ENCODE measurements around the gene LRTM2.
"Not testable (repeated sequence)": the region's sequence is repeated elsewhere in the genome, so short reads cannot be mapped to it uniquely, and the experiment has no call there.

The LRTM2 gene

DNA sequence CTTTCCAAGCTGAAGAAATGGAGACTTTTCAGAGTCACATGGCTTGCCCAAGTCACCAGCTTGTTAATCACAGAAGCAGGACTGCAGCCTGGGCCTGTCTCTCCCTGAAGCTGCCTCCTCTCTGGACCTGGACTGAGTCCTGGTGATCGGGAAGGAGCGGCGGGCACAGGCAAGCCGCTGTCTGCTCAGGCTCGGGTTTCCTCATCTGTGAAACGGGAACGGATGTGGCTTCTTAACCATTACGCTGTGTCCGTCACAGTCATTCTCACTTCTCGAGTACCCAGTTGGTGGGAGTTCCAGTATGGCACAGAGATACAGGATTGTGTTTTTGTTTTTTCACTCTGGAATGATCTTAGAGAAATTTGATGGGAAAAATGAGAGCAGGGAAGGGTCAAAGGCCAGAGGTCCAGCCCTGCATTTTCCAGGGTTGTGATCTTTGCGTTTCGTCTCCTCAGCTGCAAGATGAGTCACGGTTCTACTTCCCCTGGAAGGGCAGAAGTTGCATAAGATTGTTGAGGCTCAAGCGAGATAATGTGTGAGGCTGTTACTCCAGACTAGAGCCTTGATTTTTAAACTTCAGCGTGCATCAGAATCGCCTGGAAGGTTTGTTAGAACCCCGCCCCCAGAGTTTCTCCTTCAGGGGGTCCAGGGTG is 7.6 kb upstream of the LRTM2 start:
- no peak for FAIRE-seq

DNA sequence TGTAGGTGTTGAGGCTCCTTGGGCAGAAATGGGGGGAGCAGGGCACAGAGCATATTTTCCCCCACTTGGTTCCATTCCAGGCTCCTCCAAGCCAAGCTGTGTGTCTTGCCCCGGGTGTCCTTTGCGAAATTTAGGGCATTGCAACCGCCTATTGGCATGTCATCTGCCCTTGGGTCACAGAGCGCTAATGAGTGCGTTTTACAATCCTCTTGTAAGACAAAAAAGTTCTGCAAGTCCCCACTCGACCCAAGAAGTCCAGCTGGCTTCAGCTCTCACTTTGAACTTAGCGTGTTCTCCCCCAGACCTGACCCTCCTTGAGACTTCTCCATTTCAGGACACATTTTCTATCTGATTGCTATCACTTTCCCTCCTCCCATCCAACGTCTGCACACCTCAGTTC is 6.1 kb upstream of the LRTM2 start:
- no peak for FAIRE-seq

DNA sequence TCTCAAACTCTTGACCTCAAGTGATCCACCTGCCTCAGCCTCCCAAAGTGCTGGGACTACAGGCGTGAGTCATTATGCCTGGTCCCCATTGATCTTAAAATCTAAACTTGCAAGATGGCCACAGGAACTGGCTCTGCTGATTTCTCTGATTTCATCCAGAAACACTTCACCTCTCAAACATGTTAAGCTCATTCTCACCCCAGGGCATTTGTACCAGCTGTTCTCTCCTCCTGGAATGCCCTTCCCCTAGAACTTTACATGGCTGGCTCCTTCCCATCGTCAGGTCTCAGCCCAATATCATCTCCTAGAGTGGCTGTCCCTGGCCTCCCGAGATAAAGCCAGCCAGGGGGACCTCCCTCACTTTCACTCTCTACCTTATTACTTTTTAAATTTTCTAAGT is 5.3 kb upstream of the LRTM2 start:
- no peak for FAIRE-seq

DNA sequence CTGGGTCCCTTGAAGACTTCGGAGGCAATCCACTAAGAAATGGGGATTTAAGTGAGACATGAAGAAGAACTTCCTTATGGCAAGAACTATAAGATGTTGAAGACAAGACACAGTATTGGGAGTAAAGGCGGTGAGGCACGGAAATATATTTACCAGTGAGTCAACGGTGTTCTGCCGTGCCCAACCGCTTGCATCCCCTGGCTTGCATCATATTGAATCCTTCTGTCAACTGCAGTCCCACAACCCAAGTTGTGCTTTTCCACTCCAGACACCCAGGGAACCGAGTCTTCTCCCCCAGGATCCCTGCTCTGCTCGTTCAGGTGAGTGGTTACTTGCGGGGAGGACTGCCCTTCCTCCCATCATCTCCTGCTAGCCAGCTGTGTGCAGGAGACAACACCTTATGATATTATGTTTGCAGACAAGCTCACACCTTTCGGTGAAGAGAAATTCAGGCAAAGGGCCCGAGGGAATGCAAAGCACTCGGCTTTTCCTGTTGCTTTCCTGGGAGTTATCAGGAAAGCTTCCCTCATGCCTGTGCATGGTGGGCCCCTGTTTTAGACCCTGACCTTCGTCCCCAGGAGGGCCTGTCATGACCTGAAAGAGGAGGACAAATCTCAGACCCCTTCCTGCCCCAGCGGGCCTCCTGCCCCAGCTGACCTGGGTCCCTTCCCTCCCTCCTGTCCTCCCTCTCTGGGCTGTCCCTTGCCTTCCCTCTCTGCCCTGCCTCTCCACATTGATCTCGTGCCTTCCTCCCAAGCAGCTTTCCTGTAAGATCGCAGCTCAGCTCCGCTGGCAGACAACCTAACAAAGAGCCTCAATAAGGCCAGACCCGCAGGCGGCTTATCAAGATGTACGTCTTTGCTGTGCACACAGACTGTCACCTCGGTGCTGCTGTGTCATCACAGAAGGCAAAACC is 4.3 kb upstream of the LRTM2 start:
- no peak for FAIRE-seq

DNA sequence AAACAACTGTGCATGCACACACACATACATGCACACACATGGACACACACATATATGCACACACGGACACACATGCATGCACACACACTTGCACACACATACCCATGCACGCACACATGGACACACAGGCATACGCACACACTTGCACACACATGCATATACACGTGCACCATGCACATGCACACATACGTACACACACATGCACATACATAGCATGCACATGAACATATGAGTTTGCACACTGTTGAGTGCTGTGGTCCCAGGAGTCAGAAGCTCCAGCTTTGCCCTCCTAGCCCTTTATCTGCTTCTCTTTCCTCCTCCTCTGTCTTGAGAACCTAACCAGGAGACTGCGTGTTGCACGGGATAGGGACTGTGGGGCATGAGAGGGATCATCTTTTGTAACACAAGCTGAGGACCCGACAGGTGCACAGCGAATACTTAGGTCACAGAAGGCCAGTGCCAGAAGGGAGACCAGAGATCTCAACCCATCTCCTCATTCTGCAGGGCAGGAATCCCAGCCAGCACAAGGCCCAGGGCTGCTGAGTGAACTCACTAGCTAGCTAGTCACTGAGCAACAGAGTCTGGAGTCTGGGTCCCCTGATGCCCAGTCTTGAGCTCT is 3.5 kb upstream of the LRTM2 start:
- FAIRE-seq: no peak

DNA sequence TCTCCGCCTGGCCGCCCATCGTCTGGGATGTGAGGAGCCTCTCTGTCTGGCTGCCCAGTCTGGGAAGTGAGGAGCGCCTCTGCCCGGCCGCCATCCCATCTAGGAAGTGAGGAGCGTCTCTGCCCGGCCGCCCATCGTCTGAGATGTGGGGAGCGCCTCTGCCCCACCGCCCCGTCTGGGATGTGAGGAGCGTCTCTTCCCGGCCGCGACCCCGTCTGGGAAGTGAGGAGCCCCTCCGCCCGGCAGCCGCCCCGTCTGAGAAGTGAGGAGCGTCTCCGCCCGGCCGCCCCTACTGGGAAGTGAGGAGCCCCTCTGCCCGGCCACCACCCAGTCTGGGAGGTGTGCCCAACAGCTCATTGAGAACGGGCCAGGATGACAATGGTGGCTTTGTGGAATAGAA is 2.4 kb upstream of the LRTM2 start:
- not testable (repeated sequence) for FAIRE-seq

DNA sequence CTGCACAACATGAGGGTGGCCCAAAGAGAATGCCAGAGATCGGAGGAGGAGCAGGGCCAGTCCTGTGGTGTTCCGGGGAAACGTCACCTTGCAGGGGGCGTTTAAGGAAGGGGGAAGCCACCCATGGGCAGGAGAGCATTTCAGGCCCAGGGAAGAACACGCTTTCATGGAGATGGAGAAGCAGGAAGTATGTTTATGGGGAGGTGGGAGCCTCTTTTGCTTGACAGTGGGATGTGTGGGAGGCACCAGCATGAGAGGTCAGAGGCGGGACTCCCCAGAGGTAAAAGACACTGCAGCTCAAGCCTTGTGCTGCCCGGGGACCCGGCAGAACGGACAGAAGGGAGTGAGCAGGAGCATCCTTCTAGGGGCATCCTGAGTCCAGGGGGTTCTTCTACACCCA is 1.3 kb upstream of the LRTM2 start:
- FAIRE-seq: no peak

DNA sequence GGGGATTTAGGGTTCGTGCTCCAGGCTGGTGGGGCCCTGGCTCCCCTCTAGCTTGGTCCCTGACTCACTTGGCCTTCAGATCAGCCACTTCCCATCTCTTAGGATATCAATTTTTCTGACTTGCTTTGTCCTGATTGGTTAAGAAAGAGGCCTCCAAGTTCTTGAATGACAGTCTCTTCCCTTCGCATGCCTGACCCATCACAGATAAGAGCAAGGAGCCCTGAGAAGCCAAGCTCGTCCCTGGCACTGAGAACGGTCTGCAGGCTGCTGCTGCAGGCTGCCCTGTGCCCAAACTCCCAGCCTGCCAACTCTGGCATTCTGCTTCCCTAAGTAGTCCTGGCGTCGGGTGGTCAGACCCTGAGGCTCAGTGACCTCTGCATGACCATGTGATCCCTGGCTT is 794 bp upstream of the LRTM2 start:
- FAIRE-seq: no peak

DNA sequence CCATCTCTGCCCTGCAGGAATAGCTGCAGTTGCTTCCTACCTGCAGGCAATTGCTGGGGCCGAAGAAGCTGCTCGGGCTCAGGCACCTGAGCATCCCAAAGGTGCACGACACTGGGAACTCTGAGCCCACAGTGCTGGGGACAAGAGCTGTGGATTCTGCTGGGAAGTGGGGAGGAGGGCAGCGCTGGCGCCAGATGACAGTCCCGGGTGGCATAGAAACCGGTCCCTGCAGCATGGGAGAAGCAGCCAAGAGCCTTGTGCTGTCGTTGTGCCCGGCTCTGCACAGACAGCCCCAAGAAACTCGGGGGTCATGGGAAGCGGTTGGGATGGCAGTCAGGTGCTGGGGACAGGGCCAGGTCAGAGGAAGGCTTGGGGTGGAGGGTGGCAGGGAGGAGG is 529 bp downstream of the LRTM2 start:
- FAIRE-seq: no peak

DNA sequence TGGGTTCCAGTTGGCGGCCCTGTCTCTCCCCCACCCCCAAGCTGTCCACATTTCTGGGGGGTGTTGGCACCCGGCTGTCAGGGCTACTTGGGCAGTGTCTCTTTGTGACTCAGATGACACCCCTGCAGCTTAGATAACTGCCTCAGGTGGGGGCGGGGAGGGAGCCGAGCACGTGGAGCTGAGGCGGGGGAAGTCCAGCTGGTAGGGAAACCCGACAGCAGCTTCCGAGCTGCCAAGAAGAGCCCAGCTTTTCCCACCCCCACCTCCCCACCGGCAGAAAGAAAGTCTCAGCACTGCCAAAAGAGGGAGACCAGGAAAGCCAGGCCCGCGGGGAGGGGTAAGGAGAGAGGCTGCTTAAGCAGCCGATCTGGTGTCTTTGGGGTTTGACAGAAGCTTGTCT is 1.4 kb downstream of the LRTM2 start:
- FAIRE-seq: no peak

DNA sequence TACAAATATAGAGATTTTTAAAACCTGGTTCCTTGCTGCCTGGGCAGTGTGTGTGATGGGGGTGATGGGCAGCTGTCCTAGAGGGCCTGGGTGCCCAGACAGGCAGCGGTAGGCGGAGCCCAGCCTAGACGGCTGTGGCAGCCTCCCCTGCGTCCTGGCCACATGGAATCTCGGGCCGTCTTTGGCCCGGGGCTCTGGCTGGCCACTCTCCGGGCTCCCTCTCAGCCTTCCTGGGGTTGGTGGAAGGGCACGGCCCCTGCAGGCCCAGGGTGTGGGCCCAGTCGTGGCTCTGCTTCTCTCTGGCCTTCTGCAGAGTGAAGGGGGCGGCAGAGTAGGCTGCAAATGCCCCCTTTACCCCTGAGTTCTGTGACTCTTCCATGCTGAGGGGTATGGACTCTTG is 2.3 kb downstream of the LRTM2 start:
- FAIRE-seq: no peak

DNA sequence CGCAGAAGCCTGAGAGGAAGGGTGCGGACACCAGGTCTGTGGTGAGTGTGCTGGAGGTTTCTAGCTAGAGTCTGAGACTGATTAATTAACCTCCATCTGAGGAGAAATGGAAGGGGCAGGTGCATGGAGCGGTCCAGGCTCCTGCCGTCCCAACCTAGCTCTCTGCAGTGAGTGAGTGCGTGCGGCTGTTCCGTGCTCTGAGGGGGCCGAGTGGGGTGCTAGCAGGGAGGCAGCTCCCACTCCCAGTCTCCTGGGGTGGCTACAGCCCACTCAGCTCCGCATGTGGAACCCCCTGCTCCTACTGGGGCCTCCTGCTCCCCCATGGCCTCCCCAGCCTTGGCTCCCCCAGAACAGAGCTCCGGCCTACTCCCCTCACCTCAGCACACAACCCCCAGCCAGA is 2.9 kb downstream of the LRTM2 start:
- no peak for FAIRE-seq

DNA sequence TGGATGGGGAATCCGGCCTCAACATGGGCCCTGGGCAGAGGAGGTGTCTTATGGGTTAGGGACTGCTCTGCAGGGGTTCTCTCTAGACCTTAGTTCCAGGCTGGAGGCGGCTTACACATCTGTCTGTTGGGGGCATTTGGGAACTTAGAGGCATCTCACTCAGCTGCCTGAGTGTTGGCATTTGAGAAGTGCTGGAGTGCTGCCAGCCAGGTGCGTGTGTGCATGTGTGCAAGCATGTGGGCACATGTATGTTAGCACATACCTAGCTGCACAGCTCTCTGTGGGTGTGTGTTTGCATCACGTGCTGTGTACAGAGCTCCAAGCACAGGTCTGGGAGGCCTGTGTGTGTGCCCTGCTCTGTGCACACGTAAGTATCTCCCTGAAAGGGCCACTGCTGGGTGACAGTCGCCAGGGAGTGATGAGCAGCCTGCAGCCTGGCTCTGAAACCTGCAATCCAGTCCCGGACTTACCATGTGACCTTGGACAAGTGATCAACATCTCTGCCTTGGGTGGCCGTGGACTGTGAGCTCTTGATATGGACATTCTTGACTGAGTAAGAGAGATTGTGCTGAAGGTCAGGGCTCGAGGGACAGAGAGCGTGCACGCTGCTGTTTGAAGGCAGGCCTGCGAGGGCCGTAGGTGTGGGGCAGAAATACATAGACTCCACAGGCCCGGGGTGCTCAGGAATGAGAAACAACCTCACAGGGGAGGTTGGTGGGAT is 5.2 kb downstream of the LRTM2 start:
- no peak for FAIRE-seq

DNA sequence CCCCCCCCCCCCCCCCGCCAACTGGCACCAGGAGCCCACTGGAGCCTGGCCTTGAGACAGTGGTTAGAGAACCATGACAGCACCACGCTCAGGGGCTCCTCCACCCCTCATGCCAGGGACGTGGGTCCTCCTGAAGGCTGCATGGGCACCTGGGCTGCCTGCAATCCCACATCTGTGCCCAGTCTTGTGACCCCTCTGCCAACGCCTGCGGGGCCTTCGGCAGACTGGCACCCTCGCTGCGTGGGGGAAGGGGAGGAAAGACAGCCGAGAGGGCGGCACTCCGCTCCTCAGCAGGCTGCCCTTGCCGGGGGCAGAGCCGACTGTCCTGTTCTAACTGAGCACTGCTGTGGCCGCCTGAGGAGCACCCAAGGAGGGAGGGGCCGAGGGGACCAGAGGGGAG is 6.0 kb downstream of the LRTM2 start:
- no peak for FAIRE-seq

DNA sequence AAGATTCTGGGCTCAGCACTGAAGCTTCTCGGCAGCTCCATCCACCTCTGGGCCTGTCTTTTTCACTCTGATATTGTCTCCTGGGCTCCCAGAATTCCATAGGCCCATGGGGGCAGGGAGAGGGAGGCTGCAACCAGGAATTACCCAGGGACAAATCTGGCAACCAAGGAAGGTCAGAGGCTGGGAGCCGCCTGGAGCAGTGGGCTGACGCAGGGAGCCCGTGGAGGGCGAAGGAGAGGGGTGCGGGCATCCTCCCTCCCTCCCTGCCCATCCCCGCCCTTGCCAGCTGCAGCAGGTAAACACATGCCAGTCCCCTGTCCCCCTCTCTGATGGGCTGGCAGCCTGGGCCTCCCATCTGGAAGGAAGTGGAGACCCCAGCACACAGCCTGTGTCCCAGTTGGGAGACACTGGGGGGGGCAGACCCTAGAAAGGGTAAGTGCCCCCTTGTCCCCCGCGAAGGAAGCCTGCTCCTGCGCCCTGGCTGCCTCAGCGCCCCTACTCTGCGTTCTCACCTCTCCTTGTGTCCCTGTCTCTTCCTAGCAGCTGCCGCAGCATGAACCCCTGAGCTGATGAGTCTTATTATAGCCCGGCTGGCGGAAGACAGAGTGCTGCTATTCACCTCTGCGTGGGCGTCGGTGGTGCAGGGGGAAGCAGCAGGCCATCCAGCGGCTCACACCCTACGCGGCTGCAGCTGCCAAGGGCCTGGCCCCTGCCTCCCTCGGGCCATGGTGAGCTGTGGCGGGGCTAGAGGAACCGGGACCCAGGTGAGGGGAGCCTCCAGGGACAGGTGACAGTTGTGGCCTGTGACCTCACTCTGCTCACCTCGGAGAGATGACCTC is 6.7 kb downstream of the LRTM2 start:
- FAIRE-seq: no peak

DNA sequence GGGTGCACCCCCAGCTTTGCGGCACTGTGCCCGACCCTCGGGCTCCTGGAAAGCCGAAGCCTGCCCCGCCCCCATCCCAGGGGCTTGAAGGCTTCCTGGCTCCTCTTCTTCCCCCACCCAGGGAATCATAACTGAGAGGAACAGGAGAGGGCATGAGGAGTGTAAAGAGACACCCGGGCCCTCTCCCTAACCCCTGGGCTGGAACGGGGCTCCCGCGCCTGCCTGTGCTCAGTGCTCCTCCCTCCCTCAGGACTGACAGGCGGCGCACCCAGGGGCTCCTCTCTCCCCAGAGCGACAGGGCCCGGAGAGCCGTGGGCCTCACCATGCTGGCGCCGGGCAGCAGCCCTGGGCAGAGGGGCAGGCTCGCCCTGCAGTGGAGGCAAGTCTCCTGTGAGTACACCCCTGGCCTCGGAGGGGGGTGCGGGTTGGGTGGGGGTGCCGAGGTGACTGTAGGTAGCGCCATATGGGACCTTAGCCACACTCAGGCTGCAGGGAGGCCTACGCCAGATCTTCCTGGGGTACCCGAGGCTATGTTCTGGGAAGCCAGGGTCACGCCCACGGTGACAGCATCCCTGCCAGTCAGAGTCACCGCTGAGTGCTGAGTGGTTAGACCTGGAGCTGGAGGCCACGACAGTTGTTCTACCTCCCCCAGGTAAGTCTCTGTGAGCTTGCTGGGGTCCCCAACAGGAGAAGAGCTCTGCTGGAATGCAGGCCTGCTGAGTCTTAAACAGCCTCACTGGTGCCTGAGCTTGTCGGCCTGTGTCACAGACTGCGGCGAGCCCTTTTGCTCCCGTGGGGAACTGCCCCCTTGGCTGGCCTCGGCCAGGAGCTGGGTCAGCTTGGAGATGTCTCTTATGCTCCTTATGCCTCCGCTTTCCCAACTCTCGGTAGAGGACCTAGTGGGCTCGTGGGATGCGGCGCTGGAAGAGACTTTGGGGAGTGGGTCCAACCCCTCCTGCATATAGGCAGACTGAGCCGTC is 7.8 kb downstream of the LRTM2 start:
- FAIRE-seq: no peak

DNA sequence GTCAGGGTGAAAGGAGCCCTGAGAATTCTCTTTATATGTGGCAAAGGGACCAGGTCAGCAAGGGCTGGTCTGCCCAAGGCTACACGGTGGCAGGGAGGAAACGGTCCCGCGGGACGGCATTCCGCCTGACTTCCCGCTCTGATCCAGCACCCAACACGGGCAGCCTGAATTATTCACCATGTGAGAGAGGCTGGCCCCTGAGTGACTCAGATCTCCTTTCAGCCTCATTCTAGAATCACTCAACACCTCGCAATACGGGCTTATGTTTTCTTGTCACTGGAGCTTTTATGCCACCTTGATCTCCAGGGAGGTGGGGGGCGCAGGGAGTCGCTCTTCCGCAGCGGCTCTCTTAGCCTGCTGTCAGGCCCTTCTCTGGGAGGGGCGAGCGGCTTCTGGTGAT is 8.5 kb downstream of the LRTM2 start:
- FAIRE-seq: no peak

DNA sequence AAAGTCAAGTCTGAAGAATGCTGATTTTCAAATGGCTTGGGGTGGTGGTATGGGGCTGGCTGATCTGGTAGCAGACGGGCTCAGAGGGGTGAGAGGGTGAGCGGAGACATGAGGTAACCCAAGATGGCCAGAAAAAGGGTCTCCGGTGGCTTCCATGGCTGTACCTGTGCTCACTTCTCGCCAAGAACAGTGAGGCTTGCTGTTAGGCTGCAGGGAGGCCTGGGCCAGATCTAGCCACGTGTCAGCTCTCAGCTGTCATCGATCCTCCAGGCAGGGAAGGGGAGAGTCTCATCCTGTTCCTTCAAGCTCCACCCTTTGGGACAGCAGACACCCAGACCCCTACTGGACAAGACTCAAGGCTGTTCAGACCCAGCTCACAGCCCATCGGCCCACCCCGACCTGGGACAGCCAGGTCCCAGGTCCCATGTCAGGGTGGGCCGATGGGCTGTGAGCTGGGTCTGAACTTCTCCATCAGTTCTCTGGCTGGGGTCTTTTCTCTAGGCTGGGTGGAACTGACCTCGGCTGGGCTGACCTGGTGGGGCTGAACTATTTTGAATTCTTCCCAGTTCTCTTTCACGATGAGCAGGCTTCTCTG is 9.0 kb downstream of the LRTM2 start:
- FAIRE-seq: no peak

DNA sequence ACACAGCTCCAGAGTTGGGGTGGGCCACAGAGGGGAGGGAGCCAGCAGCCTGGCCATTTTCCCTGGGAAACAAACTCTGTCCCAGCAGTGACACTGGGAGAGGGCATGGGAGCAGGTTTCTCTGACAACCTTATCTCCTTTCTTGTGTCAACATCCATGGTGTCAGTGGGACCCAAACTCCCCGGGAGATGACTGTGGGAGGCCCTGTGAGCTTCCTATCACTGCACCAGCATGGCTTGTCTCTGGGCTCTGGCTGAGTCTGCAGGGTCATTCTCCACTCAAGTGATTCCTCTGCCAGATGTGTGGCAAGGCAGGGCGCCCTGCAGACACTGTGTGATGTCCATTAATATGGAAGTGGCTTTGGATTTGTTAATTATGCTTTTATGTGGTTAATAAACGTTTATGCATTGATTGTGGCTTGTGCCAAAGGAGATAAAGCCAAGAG is 10.1 kb downstream of the LRTM2 start:
- no peak for FAIRE-seq
